ENCODE measurements around the gene CFAP58.

CFAP58 gene

GRCh38 chr10:104416851-104417250 lies 63.2 kb downstream of the CFAP58 start:
- Histone ChIP-seq H3K36me3 (replicated peaks) (no peaks in the 10 kb centered on the region), H3K27ac (no peak overlapping the region), H3K4me3 (ENCODE audit: low read depth, low read length) (no peak overlapping the region), H3K27me3 (replicated peaks) (no peaks in the 10 kb centered on the region)
- no peak for DNase-seq
- in situ Hi-C loops (cut with HindIII; ENCODE audit: low pct_ligation_motif_present, low sequenced_read_pairs): loop anchor here (25.0 kb wide), 1 partner anchor 170 kb away; no protein-coding TSS in a partner anchor
- TF ChIP-seq, protein P1, sequence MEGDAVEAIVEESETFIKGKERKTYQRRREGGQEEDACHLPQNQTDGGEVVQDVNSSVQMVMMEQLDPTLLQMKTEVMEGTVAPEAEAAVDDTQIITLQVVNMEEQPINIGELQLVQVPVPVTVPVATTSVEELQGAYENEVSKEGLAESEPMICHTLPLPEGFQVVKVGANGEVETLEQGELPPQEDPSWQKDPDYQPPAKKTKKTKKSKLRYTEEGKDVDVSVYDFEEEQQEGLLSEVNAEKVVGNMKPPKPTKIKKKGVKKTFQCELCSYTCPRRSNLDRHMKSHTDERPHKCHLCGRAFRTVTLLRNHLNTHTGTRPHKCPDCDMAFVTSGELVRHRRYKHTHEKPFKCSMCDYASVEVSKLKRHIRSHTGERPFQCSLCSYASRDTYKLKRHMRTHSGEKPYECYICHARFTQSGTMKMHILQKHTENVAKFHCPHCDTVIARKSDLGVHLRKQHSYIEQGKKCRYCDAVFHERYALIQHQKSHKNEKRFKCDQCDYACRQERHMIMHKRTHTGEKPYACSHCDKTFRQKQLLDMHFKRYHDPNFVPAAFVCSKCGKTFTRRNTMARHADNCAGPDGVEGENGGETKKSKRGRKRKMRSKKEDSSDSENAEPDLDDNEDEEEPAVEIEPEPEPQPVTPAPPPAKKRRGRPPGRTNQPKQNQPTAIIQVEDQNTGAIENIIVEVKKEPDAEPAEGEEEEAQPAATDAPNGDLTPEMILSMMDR (IDR thresholded peaks at IDR 0.05; ENCODE audit: low read depth, low read length, missing control alignments): no peak

- peak; percentile 16 for DNase-seq
- H3K4me3 ChIP-seq (ENCODE audit: low read depth, low read length): no peak overlapping the region
- no peaks in the 10 kb centered on the region for H3K27me3 ChIP-seq (replicated peaks)
- in situ Hi-C loops (cut with HindIII; ENCODE audit: low pct_ligation_motif_present, low sequenced_read_pairs): loop anchor here (25.0 kb wide), 1 partner anchor 170 kb away; no protein-coding TSS in a partner anchor
- no peak overlapping the region for H3K27ac ChIP-seq
- TF ChIP-seq, protein P1 (IDR thresholded peaks at IDR 0.05; ENCODE audit: low read depth, low read length, missing control alignments): no peak
- H3K36me3 ChIP-seq (replicated peaks): no peaks in the 10 kb centered on the region
Measured at GRCh38 chr10:104417637-104418292, 64.1 kb downstream of the CFAP58 start.

GRCh38 chr10:104424719-104425118 lies 71.1 kb downstream of the CFAP58 start:
- H3K4me3 ChIP-seq (ENCODE audit: low read depth, low read length): no peak overlapping the region
- no peaks in the 10 kb centered on the region for H3K27me3 ChIP-seq (replicated peaks)
- in situ Hi-C loops (cut with HindIII; ENCODE audit: low pct_ligation_motif_present, low sequenced_read_pairs): loop anchor here (25.0 kb wide), 1 partner anchor 163 kb away; no protein-coding TSS in a partner anchor
- H3K27ac ChIP-seq: no peak overlapping the region
- TF ChIP-seq, protein P1 (IDR thresholded peaks at IDR 0.05; ENCODE audit: low read depth, low read length, missing control alignments): no peak
- no peak for DNase-seq
- H3K36me3 ChIP-seq (replicated peaks): no peaks in the 10 kb centered on the region

- Histone ChIP-seq H3K36me3 (replicated peaks) (no peaks in the 10 kb centered on the region), H3K4me3 (ENCODE audit: low read depth, low read length) (no peak overlapping the region), H3K27ac (no peak overlapping the region), H3K27me3 (replicated peaks) (no peaks in the 10 kb centered on the region)
- TF ChIP-seq, protein P1 (IDR thresholded peaks at IDR 0.05; ENCODE audit: low read depth, low read length, missing control alignments): no peak
- in situ Hi-C loops (cut with HindIII; ENCODE audit: low pct_ligation_motif_present, low sequenced_read_pairs): no loop called here
- DNase-seq: no peak
Measured at GRCh38 chr10:104427989-104428388, 74.4 kb downstream of the CFAP58 start.

GRCh38 chr10:104429846-104430245 lies 76.2 kb downstream of the CFAP58 start:
- TF ChIP-seq, protein P1 (IDR thresholded peaks at IDR 0.05; ENCODE audit: low read depth, low read length, missing control alignments): no peak
- DNase-seq: no peak
- no peaks in the 10 kb centered on the region for H3K27me3 ChIP-seq (replicated peaks)
- no peak overlapping the region for H3K4me3 ChIP-seq (ENCODE audit: low read depth, low read length)
- in situ Hi-C loops (cut with HindIII; ENCODE audit: low pct_ligation_motif_present, low sequenced_read_pairs): no loop called here
- no peaks in the 10 kb centered on the region for H3K36me3 ChIP-seq (replicated peaks)
- H3K27ac ChIP-seq: no peak overlapping the region

GRCh38 chr10:104430360-104430759 lies 76.7 kb downstream of the CFAP58 start:
- Histone ChIP-seq H3K4me3 (ENCODE audit: low read depth, low read length) (no peak overlapping the region), H3K27ac (no peak overlapping the region), H3K36me3 (replicated peaks) (no peaks in the 10 kb centered on the region), H3K27me3 (replicated peaks) (no peaks in the 10 kb centered on the region)
- in situ Hi-C loops (cut with HindIII; ENCODE audit: low pct_ligation_motif_present, low sequenced_read_pairs): no loop called here
- no peak for DNase-seq
- TF ChIP-seq, protein P1 (IDR thresholded peaks at IDR 0.05; ENCODE audit: low read depth, low read length, missing control alignments): no peak
